Sigmoid colon (tissue), 4 donors: ENCODE data around the gene MARCO.

Source experiments
- POLR2A ChIP-seq, 2 donors: fragments of 450-650 bp; IDR thresholded peaks; one replicate each; pipeline ENCODE4 v1.6.1; 2016; ENCODE audit warnings: antibody characterized with exemption in 2 of 2, mild to moderate bottlenecking in 2 of 2, moderate library complexity in 2 of 2
- POLR2AphosphoS5 ChIP-seq, 4 donors: sonication (generic); formaldehyde crosslinking; IDR thresholded peaks; one replicate each; pipeline ENCODE4 v1.6.1; 2017; ENCODE audit warnings: antibody characterized with exemption in 4 of 4
- TF ChIP-seq, protein P1 (sequence below), 4 experiments: fragments of 450-650 bp in 3 of 4; fragments of 200-600 bp in 1 of 4; IDR thresholded peaks; one replicate each; pipeline ENCODE4 v1.5.1; 2016 to 2019; ENCODE audit warnings: antibody characterized with exemption in 4 of 4, mild to moderate bottlenecking in 3 of 4, moderate library complexity in 2 of 4

- TF ChIP-seq, protein P1, sequence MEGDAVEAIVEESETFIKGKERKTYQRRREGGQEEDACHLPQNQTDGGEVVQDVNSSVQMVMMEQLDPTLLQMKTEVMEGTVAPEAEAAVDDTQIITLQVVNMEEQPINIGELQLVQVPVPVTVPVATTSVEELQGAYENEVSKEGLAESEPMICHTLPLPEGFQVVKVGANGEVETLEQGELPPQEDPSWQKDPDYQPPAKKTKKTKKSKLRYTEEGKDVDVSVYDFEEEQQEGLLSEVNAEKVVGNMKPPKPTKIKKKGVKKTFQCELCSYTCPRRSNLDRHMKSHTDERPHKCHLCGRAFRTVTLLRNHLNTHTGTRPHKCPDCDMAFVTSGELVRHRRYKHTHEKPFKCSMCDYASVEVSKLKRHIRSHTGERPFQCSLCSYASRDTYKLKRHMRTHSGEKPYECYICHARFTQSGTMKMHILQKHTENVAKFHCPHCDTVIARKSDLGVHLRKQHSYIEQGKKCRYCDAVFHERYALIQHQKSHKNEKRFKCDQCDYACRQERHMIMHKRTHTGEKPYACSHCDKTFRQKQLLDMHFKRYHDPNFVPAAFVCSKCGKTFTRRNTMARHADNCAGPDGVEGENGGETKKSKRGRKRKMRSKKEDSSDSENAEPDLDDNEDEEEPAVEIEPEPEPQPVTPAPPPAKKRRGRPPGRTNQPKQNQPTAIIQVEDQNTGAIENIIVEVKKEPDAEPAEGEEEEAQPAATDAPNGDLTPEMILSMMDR (IDR thresholded peaks at IDR 0.05) = no peak
- TF ChIP-seq POLR2AphosphoS5 (IDR thresholded peaks at IDR 0.05) (peak in 1 of 4 donors; percentile 11), POLR2A (IDR thresholded peaks at IDR 0.05) (no peak)
These were observed 1.4 kb upstream of the MARCO start for GRCh38 chr2:118940486-118941120.
